SHP77 treated with DMSO at 0.1 percent for 48 hours (cell line): ENCODE results near the gene GYG2.
"Not testable (repeated sequence)": the region's sequence is repeated elsewhere in the genome, so short reads cannot be mapped to it uniquely, and the experiment has no call there.

Experiments
- DNase-seq: peaks from one replicate; lab custom pipeline; 2025; lab: John Stamatoyannopoulos, UW

The GYG2 gene

DNA sequence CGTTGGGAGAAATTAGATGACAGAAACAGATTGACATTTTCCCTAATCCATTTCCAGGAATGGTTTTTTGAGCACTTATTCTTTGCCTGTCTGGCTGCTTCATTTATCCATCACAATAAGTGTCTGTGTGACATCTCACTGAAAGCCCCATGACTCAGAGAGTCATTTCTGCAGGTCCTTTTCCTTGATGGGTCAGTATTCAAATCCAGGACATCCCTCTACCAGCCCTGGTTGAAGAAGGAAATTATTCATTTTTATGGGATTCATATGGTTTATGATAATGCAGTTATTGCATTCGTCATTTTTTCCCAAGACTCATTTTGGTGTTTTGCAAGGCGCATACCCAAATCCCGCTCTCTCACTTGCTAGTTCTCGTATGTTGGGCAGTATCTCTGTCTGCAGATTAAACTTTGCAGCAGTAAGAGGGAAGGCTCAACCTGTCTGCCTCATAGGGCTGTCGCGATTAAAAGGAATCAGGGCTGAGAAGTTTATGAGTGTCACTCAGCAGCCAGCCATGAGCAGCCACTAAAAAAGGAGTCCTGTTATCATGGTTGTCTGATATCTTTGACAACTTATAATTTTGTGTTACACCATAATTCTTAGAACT is 44.0 kb downstream of the GYG2 start:
- DNase-seq: no peak

DNA sequence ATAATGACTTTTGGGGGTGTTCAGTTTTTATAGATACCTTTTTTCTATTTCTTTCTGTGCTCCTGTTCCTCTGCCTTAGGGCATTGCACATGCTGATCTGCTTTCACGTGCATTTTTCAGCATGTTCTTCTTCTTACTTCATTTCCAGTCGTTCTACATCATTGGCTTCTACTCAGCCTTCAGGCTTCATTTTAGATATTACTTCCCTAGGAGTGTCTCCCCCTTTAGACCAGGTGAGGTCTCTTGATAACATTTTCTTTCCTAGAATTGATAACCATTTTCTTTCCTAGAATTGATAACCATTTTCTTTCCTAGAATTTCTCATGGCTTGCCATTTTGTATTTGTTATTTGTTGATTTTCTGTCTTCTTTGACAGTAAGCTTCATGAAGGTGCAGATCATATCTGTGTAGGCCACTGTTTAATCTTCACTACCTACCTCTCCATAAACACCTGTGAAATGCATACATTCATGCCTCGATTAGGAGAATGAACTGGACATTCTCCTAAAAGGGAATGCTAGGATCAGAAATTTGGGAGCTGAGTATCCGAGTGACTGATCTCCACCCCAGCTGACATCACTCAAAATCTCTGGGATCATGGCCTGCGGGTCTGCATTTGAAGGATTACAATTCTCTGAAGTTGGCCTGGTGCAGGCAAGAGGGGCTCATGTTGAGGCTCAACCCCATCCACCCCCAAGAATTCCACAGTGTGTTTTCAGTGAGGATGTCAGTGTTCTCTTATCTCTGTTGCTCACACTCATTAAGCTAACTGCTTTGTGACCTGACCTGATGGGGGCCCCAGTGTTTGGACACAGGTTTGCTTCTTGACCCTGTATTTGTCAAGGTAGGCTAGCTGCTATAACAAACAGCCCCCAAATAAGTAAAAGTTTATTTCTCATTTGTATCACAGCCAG is 45.7 kb downstream of the GYG2 start:
- DNase-seq: no peak

DNA sequence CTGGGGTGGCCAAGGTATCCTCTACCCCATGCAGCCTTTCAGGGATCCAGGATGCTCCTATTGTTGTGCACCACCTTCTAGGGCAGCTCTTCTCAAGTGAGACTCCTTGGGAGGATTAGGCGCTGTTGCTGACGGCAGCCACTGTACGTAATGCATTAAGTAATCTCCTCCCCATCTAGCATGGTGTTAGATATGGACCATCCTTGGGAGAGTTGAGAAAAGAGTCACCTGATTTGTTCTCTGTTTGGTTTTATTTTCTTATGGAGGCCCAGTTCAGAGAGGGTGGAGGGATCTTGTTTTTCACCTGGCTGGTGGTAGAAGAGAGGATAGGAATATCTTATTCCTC is 46.4 kb downstream of the GYG2 start:
- DNase-seq: no peak

DNA sequence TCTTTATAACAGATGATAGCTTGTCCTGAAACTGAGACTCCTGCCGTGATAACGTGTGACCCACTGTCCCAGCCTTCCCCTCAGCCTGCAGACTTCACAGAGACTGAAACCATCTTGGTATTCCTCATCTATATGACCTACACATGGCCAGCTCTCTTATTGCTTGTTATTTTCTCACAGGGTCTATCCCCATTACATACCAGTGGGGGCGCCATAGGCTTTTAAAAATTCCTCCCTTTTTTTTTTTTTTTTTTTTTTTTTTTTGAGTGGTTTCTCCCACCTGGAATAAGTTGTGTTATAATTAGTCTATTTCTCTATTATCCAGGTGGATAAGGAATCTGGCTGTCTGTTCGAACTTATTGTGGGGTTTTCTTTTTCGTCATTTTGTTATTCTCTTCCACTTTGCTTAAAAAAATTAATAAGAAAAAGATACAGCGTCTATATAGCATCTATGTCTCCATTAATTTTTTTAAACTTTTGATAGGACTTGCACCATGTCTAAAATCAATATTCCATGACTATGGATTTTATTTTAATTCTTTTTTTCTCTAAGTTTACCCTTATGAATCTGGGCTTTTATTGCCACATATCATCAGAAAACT is 47.2 kb downstream of the GYG2 start:
- DNase-seq: no peak

DNA sequence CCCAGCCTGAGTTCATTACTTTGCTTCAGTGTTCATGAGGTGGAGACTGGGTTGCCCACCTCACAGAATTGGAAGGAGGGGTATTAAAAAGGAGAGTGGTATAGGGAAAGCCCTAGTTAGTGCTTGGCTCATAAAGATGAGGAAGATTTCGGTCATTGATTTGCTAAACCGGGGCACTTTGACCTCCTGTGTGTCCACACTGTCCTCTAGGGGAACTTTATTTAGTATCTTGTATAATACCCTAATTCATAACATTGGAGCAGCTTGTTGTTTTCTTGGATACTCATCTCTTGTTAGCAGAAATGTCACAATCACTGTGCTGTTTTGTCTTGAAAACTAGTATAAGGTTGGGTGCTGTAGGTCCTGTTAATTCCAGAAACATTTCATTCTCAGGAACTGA is 49.8 kb downstream of the GYG2 start:
- no peak for DNase-seq

DNA sequence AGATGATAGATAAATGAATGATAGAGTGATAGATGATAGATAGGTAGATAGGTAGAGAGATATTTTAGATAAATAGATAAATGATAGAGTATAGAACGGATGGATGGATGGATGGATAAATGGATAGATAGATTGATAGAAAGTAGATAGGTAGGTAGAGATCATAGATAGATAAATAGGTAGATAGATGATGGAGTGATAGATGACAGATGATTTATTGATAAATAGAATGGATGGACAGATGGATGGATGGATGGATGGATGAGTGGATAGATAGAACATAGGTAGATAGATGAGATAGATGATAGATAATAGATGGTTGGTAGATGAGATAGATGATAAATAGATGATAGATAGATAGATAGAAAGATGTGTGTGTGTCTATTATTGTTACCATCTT is 50.9 kb downstream of the GYG2 start:
- DNase-seq: no peak

DNA sequence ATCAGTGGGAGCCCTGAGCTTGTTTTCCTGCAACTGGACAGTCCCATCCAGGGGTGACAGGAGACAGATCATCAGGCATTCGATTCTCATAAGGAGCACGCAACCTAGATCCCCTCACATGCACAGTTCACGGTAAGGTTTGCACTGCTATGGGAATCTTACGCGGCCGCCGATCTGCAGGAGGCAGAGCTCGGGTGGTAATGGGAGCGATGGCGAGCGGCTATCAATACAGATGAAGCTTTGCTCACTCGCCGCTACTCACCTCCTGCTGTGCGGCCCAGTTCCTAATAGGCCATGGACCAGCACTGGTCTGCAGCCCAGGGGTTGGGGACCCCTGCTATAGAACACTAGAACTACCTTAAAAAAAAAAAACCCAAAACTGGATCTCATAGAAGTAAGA is 55.0 kb downstream of the GYG2 start:
- DNase-seq: no peak

DNA sequence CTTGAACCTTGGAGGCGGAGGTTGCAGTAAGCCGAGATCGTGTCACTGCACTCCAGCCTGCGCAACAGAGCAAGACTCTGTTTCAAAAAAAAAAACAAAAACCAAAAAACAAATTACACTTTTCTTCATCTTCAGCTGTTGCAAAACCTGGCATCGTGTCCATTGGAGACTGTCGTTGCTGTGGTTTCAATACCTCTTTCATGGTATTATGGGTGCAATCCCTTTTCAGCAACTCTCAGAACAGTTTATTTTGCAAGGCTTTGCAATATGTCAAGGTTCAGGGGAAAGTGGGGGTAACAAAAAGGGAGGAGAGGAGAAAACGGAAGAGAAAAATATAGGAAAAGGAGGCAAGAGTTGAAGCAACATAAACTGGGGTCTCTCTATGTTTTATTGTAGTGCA is 59.6 kb downstream of the GYG2 start:
- DNase-seq: no peak

DNA sequence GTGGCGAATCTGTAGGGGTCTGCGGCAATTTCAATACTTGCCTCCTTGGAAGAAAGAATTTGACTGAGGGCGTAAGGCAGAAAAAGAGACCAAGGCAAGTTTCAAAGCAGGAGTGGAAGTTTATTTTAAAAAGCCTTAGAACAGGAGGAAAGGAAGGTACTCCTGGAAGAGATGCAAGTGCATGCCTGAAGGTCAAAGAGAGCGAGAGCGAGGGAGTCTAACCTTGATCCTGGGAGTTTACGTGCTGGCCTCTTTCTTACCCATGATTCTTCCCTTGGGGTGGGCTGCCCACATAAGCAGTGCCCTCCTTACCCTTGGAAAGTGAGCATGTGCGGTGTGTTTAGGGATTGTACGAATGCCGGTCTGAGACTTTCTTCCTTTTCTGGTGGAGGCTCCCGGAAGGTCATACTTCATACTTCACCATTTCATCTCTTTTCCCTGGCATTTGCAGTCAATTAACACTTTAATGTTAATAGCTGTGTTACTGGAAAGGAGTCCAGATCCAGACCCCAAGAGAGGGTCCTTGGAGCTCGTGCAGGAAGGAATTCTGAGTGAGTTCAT is 60.4 kb downstream of the GYG2 start:
- no peak for DNase-seq

DNA sequence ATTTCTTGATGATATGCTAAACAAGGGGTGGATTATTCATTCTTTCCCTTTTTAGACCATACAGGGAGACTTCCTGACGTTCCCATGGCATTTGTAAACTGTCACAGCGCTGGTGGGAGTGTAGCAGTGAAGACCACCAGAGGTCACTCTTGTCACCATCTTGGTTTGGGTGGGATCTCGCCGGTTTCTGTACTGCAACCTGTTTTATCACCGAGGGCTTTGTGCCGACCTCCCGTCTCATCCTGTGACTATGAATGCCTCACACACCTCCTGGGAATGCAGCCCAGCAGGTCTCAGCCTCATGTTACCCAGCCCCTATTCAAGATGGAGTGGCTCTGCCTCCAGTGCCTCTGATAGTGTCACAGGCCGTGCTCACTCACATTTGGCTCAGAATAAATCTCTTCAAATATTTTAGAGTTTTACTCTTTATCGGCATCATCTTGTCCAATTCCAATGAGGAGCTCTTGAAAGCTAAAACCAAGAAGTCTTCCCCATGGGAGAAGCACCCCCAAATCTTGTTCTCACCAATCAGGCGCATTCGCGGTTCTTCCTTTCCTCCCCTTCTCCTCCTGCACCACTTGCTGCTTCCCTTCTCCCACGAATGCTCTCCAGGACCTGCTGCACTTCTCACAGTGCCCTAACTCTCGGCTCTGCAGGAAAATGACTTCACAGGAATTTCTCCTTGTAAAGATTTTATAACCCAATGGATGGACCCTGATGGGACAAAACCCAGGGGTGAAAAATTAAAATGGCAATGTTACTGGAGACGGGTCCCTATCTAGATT is 61.2 kb downstream of the GYG2 start:
- not testable (repeated sequence) for DNase-seq

DNA sequence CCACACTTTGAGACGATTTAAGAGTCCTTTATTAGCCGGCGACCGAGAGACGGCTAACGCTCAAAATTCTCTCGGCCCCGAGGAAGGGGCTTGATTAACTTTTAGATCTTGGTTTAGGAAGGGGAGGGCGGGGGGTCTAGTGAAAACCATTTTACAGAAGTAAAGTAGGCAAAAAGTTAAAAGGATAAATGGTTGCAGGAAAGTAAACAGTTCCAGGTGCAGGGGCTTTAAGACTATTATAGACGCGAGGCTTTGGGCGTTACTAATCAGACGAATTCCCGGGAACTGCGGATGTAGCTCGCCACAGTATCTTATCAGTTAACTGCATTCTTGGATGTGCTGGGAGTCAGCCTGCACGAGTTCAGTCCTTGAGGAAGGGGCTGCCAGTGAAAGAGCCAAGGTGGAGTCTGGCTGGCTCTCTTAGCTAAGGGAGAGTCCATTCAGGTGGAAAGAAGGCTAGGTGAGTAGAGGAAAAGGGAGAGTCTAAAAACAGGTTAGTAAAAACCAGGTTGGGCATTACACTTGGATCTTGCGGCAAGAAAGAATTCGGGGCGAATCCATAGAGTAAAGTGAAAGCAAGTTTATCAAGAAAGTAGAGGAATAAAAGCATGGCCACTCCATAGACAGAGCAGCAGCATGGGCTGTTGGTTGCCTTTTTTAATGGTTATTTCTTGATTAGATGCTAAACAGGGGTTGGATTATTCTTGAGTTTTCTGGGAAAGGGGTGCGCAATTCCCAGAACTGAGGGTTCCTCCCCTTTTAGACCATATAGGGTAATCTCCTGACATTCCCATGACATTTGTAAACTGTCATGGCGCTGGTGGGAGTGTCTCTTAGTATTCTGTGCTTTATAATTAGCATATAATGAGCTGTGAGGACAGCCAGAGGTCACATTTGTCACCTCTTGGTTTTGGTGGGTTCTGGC is 62.1 kb downstream of the GYG2 start:
- DNase-seq: not testable (repeated sequence)

DNA sequence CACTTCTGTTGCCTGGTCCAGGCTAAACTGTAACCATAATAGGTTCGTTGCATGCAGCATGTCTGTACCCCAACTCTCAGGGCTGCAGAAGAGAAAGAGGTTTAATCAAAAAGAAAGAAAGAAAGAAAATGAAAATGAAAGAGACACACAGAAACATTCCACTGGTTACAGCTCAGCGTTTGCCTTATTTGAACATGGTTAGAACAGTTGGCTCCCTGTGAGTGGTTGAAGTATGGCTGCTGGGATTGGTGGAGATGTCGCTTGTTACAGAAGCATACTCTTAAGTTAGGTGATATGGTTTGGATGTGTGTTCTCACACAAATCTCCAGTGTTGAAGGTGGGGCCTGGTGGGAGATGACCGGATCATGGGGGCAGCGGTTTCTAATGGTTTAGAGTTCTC is 64.1 kb downstream of the GYG2 start:
- no peak for DNase-seq

DNA sequence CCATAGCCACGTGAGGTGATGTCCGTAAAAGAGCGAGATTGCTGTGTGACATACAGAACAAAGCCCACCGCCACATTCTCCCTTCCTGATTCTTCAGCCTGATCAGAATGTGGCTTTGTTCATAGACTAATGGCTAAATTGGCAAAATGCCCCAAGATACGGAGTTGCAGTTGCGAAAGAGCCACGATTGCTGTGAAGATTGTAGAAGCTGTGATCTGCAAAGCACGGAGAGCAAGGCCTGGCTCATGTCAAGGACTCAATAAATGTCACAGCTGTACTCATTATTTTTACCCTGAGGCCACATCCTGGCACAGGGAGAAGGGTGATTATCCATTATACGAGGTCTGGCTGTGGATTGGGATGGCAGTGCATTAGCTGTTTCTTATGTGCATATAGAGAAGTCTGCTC is 66.2 kb downstream of the GYG2 start:
- no peak for DNase-seq

DNA sequence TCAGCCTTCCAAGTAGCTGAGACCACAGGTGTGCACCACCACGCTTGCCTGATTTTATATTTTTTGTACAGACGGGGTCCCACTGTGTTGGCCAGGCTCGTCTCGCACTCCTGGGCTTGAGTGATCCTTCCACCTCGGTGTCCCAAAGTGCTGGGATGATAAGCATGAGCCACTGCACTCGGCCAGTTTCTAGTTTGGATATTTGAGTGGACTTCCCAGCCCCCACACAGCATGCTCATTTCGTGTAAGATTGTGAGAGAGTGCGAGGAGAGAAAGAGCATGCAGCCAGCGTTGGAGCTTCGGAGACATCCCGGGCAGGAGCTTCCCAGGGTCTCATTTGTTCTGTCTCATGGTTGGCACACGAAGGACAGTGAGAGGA is 68.6 kb downstream of the GYG2 start:
- DNase-seq: no peak

DNA sequence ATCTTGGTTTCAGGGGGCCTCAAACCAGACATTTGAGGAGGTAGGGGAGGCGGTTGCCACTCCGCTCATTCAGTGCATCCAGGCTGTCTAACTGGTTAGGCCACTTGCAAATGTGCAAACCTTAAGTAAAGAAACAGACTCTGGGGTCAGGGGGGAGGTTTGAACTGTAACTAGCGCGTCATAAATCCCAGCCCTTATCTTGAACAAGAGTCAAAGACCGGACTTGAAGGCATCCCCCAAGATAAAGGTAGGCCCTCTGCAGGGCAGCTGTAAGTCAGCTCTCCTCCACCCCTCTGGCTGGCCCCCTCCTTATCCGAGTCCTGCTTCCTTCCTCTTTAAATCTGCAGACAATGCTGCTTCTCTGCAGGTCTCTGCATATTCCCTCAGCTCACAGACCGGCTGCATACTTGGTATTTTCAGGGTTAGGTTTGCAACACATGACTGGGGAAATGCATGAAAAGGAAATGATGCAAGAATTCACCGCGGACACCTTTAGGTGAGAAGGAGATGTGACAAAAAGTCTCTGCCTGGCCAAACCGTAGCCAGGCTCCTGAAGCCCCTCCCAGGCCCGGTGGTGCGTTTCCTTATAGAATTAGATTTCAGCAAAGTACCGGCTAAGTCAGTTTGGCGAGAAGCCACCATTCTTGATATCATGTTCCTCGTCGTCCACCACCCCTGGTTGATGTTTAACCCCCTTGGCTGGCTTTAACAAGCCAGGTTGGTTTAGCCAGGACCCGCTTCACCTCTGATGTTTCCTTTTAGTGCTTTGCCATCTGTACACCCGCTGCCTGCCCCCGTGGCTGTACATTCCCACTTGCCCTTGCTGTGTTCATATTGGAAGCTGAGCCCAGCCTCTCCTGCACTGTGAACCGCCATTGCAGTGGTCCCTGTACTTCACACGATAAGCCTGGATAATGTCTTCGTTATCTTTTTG is 69.2 kb downstream of the GYG2 start:
- not testable (repeated sequence) for DNase-seq

DNA sequence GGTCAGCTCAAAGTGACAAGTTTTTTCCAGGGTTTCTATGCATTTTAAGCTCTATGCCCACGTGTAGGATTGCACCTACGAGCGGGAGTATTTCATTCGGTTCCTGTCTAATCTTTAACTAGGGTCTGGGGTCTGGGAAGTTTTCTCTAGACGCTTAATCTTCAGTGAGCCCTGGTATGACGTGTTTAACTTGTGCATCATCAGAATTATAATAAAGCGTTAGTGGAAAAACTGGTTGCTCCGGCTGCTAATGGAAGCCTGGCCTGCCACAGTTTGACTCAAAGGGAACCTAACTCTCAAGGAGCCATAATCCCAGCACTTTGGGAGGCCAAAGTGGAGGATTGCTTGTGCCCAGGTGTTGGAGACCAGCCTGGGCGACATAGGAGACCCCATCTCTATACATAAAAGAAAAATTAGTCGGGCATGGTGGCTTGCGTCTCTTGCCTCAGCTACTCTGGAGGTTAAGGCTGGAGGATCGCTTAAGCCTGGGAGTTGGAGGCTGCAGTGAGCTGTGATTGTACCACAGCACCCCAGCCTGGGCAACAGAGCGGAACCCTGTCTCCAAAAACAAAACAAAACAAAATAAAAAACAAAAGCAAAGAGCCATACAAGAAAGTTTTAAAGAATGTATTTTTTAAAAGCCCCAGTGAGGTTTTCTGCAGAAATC is 70.2 kb downstream of the GYG2 start:
- no peak for DNase-seq

DNA sequence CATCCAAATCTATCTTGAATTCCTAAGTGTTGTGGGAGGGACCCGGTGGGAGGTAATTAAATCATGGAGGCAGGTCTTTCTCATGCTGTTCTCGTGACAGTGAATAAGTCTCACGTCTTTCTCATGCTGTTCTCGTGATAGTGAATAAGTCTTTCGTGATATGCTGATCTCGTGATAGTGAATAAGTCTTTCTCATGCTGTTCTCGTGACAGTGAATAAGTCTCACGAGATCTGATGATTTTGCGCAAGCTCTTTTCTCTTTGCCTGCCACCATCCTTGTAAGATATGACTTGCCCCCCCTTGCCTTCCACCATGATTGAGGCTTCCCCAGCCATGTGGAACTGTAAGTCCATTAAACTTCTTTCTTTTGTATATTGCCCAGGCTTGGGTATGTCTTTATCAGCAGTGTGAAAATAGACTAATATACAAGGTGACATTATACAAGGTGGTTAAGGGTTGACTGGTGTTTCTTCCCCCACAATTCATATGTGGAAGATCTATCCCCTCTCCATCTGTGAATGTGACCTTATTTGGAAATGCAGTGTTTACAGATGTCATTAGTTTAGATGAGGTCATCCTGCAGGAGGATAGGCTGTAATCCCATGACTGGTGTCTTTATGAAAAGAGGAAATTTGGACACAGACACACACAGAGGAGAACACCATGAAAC is 72.8 kb downstream of the GYG2 start:
- no peak for DNase-seq

DNA sequence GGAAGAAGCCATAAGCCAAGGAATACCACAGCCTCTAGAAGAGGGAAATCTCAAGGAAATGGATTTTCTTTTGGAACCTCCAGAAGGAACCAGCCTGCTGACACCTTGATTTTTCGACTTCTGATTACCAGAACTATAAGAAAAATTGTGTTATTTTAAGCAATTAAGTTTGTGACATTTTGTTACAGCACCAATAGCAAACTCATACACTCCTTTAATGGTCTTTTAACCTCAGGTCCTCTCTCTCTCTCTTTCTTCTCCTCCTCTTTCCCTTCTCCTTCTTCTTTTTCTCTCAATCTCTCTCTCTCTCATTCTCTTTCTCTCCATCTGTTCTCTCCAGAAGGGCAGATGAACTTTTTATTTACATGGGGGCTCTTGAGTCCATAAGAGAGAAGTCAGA is 74.1 kb downstream of the GYG2 start:
- no peak for DNase-seq

DNA sequence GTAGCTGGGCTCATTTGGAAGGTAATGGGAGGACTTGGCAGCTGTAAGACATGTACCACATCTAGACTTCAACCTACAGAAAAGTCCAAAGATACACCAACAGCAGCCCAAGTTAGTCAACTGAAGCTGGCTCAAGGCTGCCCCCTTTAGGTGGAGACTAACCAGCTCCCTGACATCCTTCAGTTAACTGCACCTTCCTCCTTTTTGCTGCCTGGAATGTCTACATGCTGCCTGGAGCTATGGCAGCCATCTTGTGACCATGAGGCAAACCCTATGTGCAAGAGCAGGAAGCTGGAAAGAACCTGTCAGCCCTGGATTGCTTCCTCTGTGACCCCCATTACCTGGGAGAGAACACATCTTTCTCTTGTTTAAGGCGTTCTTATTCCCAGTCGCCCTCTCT is 74.6 kb downstream of the GYG2 start:
- DNase-seq: no peak
